DOHH2 (cell line): ENCODE data around the gene C8G.

ENCODE experiments used
- H3F3A ChIP-seq: fragments of 200-600 bp; sonication (generic), shearing (Covaris generic); 2 replicates; pipeline ENCODE4 v1.6.0; 2016; ENCODE audit warnings: antibody characterized with exemption, mild to moderate bottlenecking; ENCODE audit not compliant: control insufficient read depth, insufficient read depth
- H3K27ac ChIP-seq: fragments of 200-600 bp; sonication (generic); 2 replicates; pipeline ENCODE4 v1.5.1; 2014; ENCODE audit warnings: low read depth, mild to moderate bottlenecking, low read length, moderate library complexity
- H3K27me3 ChIP-seq: fragments of 200-600 bp; sonication (generic); 2 replicates; pipeline ENCODE4 v1.6.1; 2014; ENCODE audit warnings: mild to moderate bottlenecking, low read length, mixed read lengths; ENCODE audit not compliant: control insufficient read depth
- H3K36me3 ChIP-seq: fragments of 200-600 bp; sonication (generic); 2 replicates; pipeline ENCODE4 v1.6.1; 2014; ENCODE audit warnings: mild to moderate bottlenecking, low read length, moderate library complexity, mixed read lengths; ENCODE audit not compliant: control insufficient read depth
- H3K4me1 ChIP-seq: fragments of 200-600 bp; sonication (generic); 2 replicates; pipeline ENCODE4 v1.6.1; 2014; ENCODE audit warnings: mild to moderate bottlenecking, low read length, mixed read lengths; ENCODE audit not compliant: control insufficient read depth
- H3K4me2 ChIP-seq: fragments of 200-600 bp; sonication (generic); 2 replicates; pipeline ENCODE4 v1.6.0; 2014; ENCODE audit warnings: mild to moderate bottlenecking, low read length, moderate library complexity
- H3K4me3 ChIP-seq: fragments of 200-600 bp; sonication (generic); 2 replicates; pipeline ENCODE4 v1.5.1; 2014; ENCODE audit warnings: mild to moderate bottlenecking, low read length, mixed read lengths
- H3K79me2 ChIP-seq: fragments of 200-600 bp; sonication (generic); 2 replicates; pipeline ENCODE4 v1.6.1; 2014; ENCODE audit warnings: mild to moderate bottlenecking, low read length, mixed read lengths; ENCODE audit not compliant: control insufficient read depth
- H3K9me2 ChIP-seq: fragments of 200-600 bp; sonication (generic); replicated peaks from 2 replicates; pipeline ENCODE4 v1.6.1; 2014; ENCODE audit warnings: mild to moderate bottlenecking, low read length, mixed read lengths; ENCODE audit not compliant: control insufficient read depth
- H3K9me3 ChIP-seq: fragments of 200-600 bp; sonication (generic); 2 replicates; pipeline ENCODE4 v1.6.1; 2014; ENCODE audit warnings: antibody characterized with exemption, low read length, mixed read lengths; ENCODE audit not compliant: control insufficient read depth, insufficient read depth
- H4K20me1 ChIP-seq: fragments of 200-600 bp; sonication (generic); 2 replicates; pipeline ENCODE4 v1.6.0; 2014; ENCODE audit warnings: low read depth, mild to moderate bottlenecking, antibody characterized with exemption, low read length, moderate library complexity; ENCODE audit not compliant: control insufficient read depth, insufficient read depth
- EZH2phosphoT487 ChIP-seq: fragments of 200-600 bp; sonication (generic); IDR thresholded peaks from 2 replicates; pipeline ENCODE4 v1.6.1; 2017; ENCODE audit warnings: borderline replicate concordance, mild to moderate bottlenecking, antibody characterized with exemption, low read length, moderate library complexity, mixed read lengths
- TF ChIP-seq, protein P1 (sequence below): fragments of 200-600 bp; sonication (generic); IDR thresholded peaks from one replicate; pipeline ENCODE4 v1.5.1; 2014; ENCODE audit warnings: antibody characterized with exemption, mild to moderate bottlenecking, low read depth, low read length; ENCODE audit not compliant: poor library complexity, severe bottlenecking

C8G gene

DNA sequence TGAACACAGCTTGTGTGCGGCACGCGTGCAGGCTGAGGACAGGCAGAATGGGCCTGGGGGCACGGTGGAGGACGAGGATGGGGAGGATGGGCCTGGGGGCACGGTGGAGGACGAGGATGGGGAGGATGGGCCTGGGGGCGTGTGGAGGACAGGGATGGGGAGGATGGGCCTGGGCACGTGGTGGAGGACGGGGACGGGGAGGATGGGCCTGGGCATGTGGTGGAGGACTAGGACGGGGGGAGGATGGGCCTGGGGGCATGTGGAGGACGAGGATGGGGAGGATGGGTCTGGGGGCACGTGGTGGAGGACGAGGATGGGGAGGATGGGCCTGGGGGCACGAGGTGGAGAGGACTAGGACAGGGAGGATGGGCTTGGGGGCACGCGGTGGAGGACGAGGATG lies 22.5 kb upstream of the C8G start:
- Histone ChIP-seq H3K27ac (no peak overlapping the region), H3K4me3 (no peak overlapping the region), H3K4me1 (no peaks in the 10 kb centered on the region), H3K27me3 (no peaks in the 10 kb centered on the region), H4K20me1 (no peaks in the 10 kb centered on the region), H3K9me3 (no peaks in the 10 kb centered on the region), H3F3A (no peaks in the 10 kb centered on the region), H3K4me2 (no peak overlapping the region), H3K9me2 (no peaks in the 10 kb centered on the region), H3K36me3 (peaks cover 62% of the 10 kb centered on the region), H3K79me2 (no peaks in the 10 kb centered on the region)
- TF ChIP-seq, protein P1, sequence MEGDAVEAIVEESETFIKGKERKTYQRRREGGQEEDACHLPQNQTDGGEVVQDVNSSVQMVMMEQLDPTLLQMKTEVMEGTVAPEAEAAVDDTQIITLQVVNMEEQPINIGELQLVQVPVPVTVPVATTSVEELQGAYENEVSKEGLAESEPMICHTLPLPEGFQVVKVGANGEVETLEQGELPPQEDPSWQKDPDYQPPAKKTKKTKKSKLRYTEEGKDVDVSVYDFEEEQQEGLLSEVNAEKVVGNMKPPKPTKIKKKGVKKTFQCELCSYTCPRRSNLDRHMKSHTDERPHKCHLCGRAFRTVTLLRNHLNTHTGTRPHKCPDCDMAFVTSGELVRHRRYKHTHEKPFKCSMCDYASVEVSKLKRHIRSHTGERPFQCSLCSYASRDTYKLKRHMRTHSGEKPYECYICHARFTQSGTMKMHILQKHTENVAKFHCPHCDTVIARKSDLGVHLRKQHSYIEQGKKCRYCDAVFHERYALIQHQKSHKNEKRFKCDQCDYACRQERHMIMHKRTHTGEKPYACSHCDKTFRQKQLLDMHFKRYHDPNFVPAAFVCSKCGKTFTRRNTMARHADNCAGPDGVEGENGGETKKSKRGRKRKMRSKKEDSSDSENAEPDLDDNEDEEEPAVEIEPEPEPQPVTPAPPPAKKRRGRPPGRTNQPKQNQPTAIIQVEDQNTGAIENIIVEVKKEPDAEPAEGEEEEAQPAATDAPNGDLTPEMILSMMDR = no peak
- TF ChIP-seq EZH2phosphoT487 = no peak

DNA sequence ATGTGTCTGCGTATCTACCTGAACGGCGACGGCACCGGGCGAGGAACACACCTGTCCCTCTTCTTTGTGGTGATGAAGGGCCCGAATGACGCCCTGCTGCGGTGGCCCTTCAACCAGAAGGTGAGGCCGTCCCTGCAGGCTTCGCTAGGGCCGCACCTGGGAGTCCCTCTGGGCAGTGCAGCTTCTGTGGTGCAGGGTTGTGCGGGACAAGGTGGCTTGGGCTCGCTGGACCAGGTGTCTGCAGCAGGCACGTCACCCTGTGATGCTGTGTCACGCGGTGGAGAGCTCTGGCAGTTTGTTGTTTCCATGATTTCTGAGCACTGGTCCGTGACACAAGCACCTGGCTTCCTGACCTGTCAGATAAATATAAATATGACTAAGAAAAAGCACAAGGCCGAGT lies 21.2 kb upstream of the C8G start:
- Histone ChIP-seq H4K20me1 (no peaks in the 10 kb centered on the region), H3K79me2 (no peaks in the 10 kb centered on the region), H3K9me2 (no peaks in the 10 kb centered on the region), H3K4me2 (no peak overlapping the region), H3K4me1 (no peaks in the 10 kb centered on the region), H3K27me3 (no peaks in the 10 kb centered on the region), H3K4me3 (no peak overlapping the region), H3K9me3 (no peaks in the 10 kb centered on the region), H3F3A (no peaks in the 10 kb centered on the region), H3K27ac (no peak overlapping the region), H3K36me3 (peaks cover 67% of the 10 kb centered on the region)
- TF ChIP-seq, protein P1 = no peak
- TF ChIP-seq EZH2phosphoT487 = no peak

DNA sequence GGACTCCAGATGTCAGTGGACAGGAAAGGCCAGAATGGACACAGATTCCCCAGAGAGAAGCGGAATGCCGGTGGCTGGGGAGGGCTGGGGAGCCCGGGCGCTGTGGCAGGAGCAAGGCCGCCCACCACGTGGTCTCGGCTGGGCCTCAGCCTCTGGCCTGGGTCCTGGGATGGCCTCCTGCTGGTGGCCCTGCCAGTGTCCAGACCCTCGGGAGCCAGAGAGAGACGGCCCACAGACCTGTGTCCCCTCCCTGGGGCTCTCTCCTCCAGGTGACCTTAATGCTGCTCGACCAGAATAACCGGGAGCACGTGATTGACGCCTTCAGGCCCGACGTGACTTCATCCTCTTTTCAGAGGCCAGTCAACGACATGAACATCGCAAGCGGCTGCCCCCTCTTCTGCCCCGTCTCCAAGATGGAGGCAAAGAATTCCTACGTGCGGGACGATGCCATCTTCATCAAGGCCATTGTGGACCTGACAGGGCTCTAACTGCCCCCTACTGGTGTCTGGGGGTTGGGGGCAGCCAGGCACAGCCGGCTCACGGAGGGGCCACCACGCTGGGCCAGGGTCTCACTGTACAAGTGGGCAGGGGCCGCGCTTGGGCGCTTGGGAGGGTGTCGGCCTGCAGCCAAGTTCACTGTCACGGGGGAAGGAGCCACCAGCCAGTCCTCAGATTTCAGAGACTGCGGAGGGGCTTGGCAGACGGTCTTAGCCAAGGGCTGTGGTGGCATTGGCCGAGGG lies 19.5 kb upstream of the C8G start:
- Histone ChIP-seq H3K36me3 (peaks cover 57% of the 10 kb centered on the region), H3K4me3 (no peak overlapping the region), H3F3A (no peaks in the 10 kb centered on the region), H3K27me3 (no peaks in the 10 kb centered on the region), H3K4me1 (no peaks in the 10 kb centered on the region), H3K4me2 (no peak overlapping the region), H4K20me1 (no peaks in the 10 kb centered on the region), H3K27ac (no peak overlapping the region), H3K9me3 (no peaks in the 10 kb centered on the region), H3K79me2 (no peaks in the 10 kb centered on the region), H3K9me2 (no peaks in the 10 kb centered on the region)
- no peak for TF ChIP-seq EZH2phosphoT487
- TF ChIP-seq, protein P1 = no peak
